GM23338 (cell line): ENCODE measurements around the gene GPRC6A. TPM values are rescaled to one million over a fixed set of nuclear protein-coding genes. Genes with fewer than 3 reads are reported as not detected.

Source experiments
- ATAC-seq: fragments of 200-7000 bp; cut with Tn5 transposase; 3 replicates; pipeline ENCODE4 v1.9.1; 2020
- DNase-seq: peaks from one replicate; pipeline ENCODE4 v3.0.0-alpha.2; 2015; ENCODE audit warnings: low spot score
- H2AFZ ChIP-seq: fragments of 200-600 bp; sonication (generic); 2 replicates; pipeline ENCODE4 v1.8.0; 2016; ENCODE audit warnings: antibody characterized with exemption, mild to moderate bottlenecking, moderate library complexity
- H3F3A ChIP-seq: fragments of 200-600 bp; sonication (generic); replicated peaks from 2 replicates; pipeline ENCODE4 v1.8.0; 2017; ENCODE audit warnings: antibody characterized with exemption, mixed run types, low read depth
- H3K27ac ChIP-seq: fragments of 200-600 bp; sonication (generic); 2 replicates; pipeline ENCODE4 v1.6.1; 2016; ENCODE audit warnings: low read depth
- H3K27me3 ChIP-seq: fragments of 200-600 bp; sonication (generic); 2 replicates; pipeline ENCODE4 v1.8.0; 2016; ENCODE audit warnings: mild to moderate bottlenecking, mixed run types, moderate library complexity; ENCODE audit not compliant: insufficient read depth
- H3K36me3 ChIP-seq: fragments of 200-600 bp; sonication (generic); 2 replicates; pipeline ENCODE4 v1.8.0; 2016; ENCODE audit warnings: mild to moderate bottlenecking; ENCODE audit not compliant: insufficient read depth
- H3K4me1 ChIP-seq: fragments of 200-600 bp; sonication (generic); 2 replicates; pipeline ENCODE4 v1.8.0; 2016; ENCODE audit warnings: mild to moderate bottlenecking, moderate library complexity; ENCODE audit not compliant: insufficient read depth
- H3K4me2 ChIP-seq: fragments of 200-600 bp; sonication (generic); 2 replicates; pipeline ENCODE4 v1.7.1; 2017; ENCODE audit warnings: mixed run types
- H3K4me3 ChIP-seq: fragments of 200-600 bp; sonication (generic); 2 replicates; pipeline ENCODE4 v1.6.1; 2016; ENCODE audit warnings: mixed run types
- H3K79me2 ChIP-seq: fragments of 200-600 bp; sonication (generic); replicated peaks from 2 replicates; pipeline ENCODE4 v1.8.0; 2017; ENCODE audit warnings: mild to moderate bottlenecking; ENCODE audit not compliant: insufficient read depth
- H3K9me2 ChIP-seq: fragments of 200-600 bp; sonication (generic); 2 replicates; pipeline ENCODE4 v1.8.0; 2017; ENCODE audit not compliant: insufficient read depth
- H4K20me1 ChIP-seq: fragments of 200-600 bp; sonication (generic); replicated peaks from 2 replicates; pipeline ENCODE4 v1.8.0; 2017; ENCODE audit warnings: mild to moderate bottlenecking; ENCODE audit not compliant: insufficient read depth
- H3K27ac Mint-ChIP-seq: 2 replicates; pipeline ENCODE4 v1.8.0; 2020; ENCODE audit warnings: inconsistent platforms, mild to moderate bottlenecking, moderate library complexity, mixed read lengths
- H3K27me3 Mint-ChIP-seq: 3 replicates; pipeline ENCODE4 v1.8.0; 2022; ENCODE audit warnings: low read depth, mild to moderate bottlenecking, moderate library complexity, mixed read lengths, inconsistent platforms; ENCODE audit not compliant: insufficient read depth, poor library complexity
- H3K36me3 Mint-ChIP-seq: 3 replicates; pipeline ENCODE4 v1.8.0; 2021; ENCODE audit warnings: low read depth, mild to moderate bottlenecking, inconsistent platforms, moderate library complexity, mixed read lengths
- H3K4me1 Mint-ChIP-seq: 3 replicates; pipeline ENCODE4 v1.8.0; 2020; ENCODE audit warnings: mild to moderate bottlenecking, inconsistent platforms, mixed read lengths
- H3K4me3 Mint-ChIP-seq: 3 replicates; pipeline ENCODE4 v1.8.0; 2021; ENCODE audit warnings: moderate library complexity, mild to moderate bottlenecking, inconsistent platforms, mixed read lengths
- H3K9me3 Mint-ChIP-seq: 3 replicates; pipeline ENCODE4 v1.8.0; 2020; ENCODE audit warnings: moderate library complexity, mild to moderate bottlenecking, inconsistent platforms, mixed read lengths
- CREB1 ChIP-seq: fragments of 250-450 bp; sonication (Bioruptor Pico); IDR thresholded peaks from 2 replicates; pipeline ENCODE4 v1.5.0; 2020; ENCODE audit warnings: low read depth, mild to moderate bottlenecking, moderate library complexity
- CTCF ChIP-seq, 2 experiments: fragments of 200-600 bp in 1 of 2; sonication (generic) in 1 of 2; conservative IDR thresholded peaks; 2 replicates each; pipeline versions ENCODE4 v1.5.1 to v1.6.1; 2016 to 2017; ENCODE audit warnings: antibody characterized with exemption in 2 of 2, low read depth in 2 of 2, mild to moderate bottlenecking in 2 of 2, moderate library complexity in 1 of 2
- ETS1 ChIP-seq: IDR thresholded peaks from 2 replicates; pipeline ENCODE4 v1.6.1; 2016; ENCODE audit warnings: antibody characterized with exemption
- EZH2 ChIP-seq: fragments of 200-600 bp; sonication (generic); IDR thresholded peaks from one replicate; pipeline ENCODE4 v1.8.0; 2017; ENCODE audit warnings: antibody characterized with exemption, mild to moderate bottlenecking, low read depth; ENCODE audit not compliant: unreplicated experiment
- EZH2phosphoT487 ChIP-seq: fragments of 200-600 bp; sonication (generic); IDR thresholded peaks from one replicate; pipeline ENCODE4 v1.8.1; 2018; ENCODE audit warnings: antibody characterized with exemption; ENCODE audit not compliant: unreplicated experiment
- JUNB ChIP-seq: IDR thresholded peaks from one replicate; pipeline ENCODE4 v1.6.1; 2016; ENCODE audit warnings: antibody characterized with exemption; ENCODE audit not compliant: unreplicated experiment
- NANOG ChIP-seq: IDR thresholded peaks from 2 replicates; pipeline ENCODE4 v1.6.1; 2016; ENCODE audit warnings: antibody characterized with exemption, borderline replicate concordance
- POLR2AphosphoS5 ChIP-seq: IDR thresholded peaks from 2 replicates; pipeline ENCODE4 v1.6.1; 2016; ENCODE audit warnings: antibody characterized with exemption, low read depth
- REST ChIP-seq: IDR thresholded peaks from one replicate; pipeline ENCODE4 v1.6.1; 2018; ENCODE audit warnings: antibody characterized with exemption; ENCODE audit not compliant: unreplicated experiment
- STAT1 ChIP-seq: IDR thresholded peaks from one replicate; pipeline ENCODE4 v1.6.1; 2016; ENCODE audit warnings: antibody characterized with exemption; ENCODE audit not compliant: unreplicated experiment
- ZNF114 ChIP-seq: fragments of 250-450 bp; sonication (Bioruptor Pico); IDR thresholded peaks from 2 replicates; pipeline ENCODE4 v1.5.0; 2020; ENCODE audit warnings: mild to moderate bottlenecking, moderate library complexity
- ZNF331 ChIP-seq: fragments of 250-450 bp; sonication (Bioruptor Pico); IDR thresholded peaks from 2 replicates; pipeline ENCODE4 v1.5.0; 2020; ENCODE audit warnings: low read depth, mild to moderate bottlenecking, moderate library complexity
- ZNF462 ChIP-seq: fragments of 250-450 bp; sonication (Bioruptor Pico); IDR thresholded peaks from 2 replicates; pipeline ENCODE4 v1.5.0; 2020; ENCODE audit warnings: mild to moderate bottlenecking, moderate library complexity
- polyA plus RNA-seq: library from polyadenylated mRNA; unstranded; fragments of >200 nt; fragmentation: Nextera tagmentation; extraction: Ambion mirVana; gene quantifications from 2 replicates; pipeline ENCODE4 v1.2.1, GENCODE V29; 2016
- total RNA-seq: library from RNA; depleted of rRNA; stranded (reverse); fragments of >200 nt; shearing (Covaris generic); gene quantifications from 2 replicates; pipeline ENCODE4 v1.2.3, GENCODE V29; 2014

GPRC6A gene
- total and polyA plus RNA-seq, 2 experiments from 2014 or later = 0.21 to 0.45 TPM

GRCh38 chr6:116872771-116873170 is 43.9 kb upstream of the GPRC6A start:
- H3K4me1 Mint-ChIP-seq = peaks cover 7% of the 10 kb centered on the region
- no peak overlapping the region for H3K4me3 Mint-ChIP-seq
- no peak overlapping the region for H3K4me2 ChIP-seq
- H3K27me3 Mint-ChIP-seq = peaks cover 31% of the 10 kb centered on the region
- peaks cover 3% of the 10 kb centered on the region; the same call in 2 of the 3 replicates for H3K36me3 Mint-ChIP-seq
- no peak overlapping the region for H3K27ac Mint-ChIP-seq
- H2AFZ ChIP-seq = no peak overlapping the region
- ATAC-seq (no peak), DNase-seq (no peak)
- H3K4me3 ChIP-seq = no peak overlapping the region
- H3K27ac ChIP-seq = no peak overlapping the region
- TF ChIP-seq ZNF462 (CRISPR knock-in tag) = no peak
- TF ChIP-seq JUNB = no peak
- TF ChIP-seq NANOG = no peak
- TF ChIP-seq CTCF (conservative IDR thresholded peaks at IDR 0.05; ENCODE audit: low read depth in 2 of 2) = no peak
- TF ChIP-seq ETS1 = no peak
- TF ChIP-seq REST = no peak
- TF ChIP-seq EZH2 = no peak
- TF ChIP-seq POLR2AphosphoS5 = no peak
- no peak for TF ChIP-seq ZNF331 (CRISPR knock-in tag)
- no peak for TF ChIP-seq ZNF114 (CRISPR knock-in tag)
- TF ChIP-seq STAT1 = no peak
- no peak for TF ChIP-seq EZH2phosphoT487
- no peak for TF ChIP-seq CREB1 (CRISPR knock-in tag)
- no peaks in the 10 kb centered on the region for H3K79me2 ChIP-seq
- no peaks in the 10 kb centered on the region; the same call in 1 of the 2 replicates for H3K9me2 ChIP-seq
- peaks cover 12% of the 10 kb centered on the region; the same call in 2 of the 3 replicates for H3K9me3 Mint-ChIP-seq
- H4K20me1 ChIP-seq = no peaks in the 10 kb centered on the region
- no peaks in the 10 kb centered on the region for H3F3A ChIP-seq
- no peaks in the 10 kb centered on the region for H3K36me3 ChIP-seq
- peaks cover 44% of the 10 kb centered on the region for H3K27me3 ChIP-seq
- H3K4me1 ChIP-seq = no peaks in the 10 kb centered on the region
